ENCODE measurements around the gene ERICH6.

The ERICH6 gene

DNA sequence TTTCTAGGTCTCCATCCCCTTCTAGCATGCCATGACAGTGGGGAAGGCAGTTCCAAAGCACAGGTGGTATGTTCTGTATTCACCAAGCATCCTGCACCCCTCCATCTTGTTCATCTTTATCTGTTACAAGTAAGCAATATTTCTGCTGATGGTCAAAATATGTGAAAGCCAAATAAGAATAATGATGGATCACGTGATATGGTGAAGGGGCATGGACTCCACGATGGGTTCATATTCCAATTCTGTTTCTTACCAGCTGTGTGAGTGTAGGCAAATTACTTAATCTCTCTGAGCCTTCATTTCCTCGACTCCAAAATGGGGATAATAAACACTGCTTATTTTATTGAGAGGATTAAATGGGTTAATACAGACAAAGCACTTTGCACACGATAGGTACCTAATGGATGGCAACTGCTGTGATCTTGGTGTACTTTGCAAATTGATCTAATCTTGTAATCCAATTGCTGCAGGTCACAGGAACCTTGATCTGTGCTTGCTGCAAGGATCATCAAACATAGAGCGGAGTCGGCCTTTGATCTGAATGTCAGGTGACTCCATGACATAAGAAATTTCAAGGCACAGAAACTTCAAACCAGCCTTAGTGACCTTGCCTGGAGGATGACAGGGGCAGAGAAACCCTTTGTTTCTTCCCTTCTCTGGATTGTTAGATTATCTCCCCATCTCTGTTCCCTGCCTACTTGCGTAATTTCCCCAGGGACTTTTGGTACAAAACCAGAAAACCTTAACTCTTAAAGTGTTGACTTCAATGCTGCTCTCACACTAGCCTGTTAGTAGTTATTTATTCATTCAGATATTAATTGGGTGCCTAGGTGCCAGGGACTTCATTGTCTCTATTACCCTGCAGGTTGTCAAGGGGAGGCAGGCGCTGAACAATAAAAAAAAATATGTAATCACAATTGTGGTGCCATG is 33.4 kb upstream of the ERICH6 start:
- DNase-seq: no peak

GRCh38 chr3:150736316-150736719 is 32.6 kb upstream of the ERICH6 start:
- DNase-seq: no peak

DNA sequence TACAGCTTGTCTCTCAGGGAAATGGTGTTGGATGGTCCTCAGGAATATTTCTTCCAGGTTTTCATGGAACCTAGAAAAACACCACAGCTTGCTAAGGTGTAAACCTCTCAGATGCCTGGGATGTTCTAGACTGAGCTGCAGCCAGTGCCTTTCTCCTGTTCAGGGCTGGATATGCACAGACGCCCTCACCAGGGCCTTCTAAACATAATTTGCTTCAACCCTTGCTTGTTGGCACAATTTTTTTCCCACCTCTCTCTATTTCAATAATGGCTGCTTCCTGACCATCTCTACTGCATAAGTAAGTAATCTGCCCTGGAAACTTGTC is 31.0 kb upstream of the ERICH6 start:
- no peak for DNase-seq

DNA sequence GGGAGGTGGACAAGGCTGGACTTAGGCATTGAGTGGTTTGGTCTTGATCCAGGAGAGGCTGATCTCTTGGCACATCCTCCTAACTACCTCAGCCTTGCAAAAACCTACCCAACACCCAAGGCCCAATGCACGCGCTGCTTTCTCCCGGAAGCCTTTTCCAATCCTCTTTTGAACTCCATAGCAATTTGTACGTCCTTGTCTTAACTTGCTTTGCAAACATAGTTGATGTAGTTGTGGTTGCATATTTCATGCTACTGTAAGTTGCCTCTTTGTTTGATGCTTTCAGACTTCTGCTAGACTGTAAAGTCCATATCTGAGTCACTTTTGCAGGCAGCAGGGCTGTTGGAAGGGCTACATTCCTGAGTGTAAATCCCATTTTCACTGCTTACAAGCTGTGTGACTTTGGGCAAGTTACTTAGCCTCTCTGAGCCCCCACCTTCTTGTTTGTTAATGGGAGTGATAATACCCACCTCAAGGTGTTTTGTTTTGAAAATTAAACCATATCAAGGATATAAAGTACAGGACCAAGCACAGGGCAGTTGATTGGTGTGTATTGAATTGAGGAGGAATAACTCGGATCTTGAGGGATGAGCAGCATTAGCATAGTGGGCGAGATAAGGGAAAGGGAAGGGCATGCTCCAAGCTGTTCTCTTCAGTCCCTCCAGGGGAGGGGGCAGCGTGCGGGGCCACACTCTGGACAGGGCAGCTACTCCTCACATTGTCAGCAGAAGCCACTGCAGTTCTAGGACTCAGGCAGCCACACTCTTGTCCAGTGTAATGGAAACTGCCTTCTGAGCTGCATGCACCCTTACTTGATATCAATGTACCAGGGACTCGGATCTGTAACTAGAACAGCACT is 30.4 kb upstream of the ERICH6 start:
- DNase-seq: no peak

DNA sequence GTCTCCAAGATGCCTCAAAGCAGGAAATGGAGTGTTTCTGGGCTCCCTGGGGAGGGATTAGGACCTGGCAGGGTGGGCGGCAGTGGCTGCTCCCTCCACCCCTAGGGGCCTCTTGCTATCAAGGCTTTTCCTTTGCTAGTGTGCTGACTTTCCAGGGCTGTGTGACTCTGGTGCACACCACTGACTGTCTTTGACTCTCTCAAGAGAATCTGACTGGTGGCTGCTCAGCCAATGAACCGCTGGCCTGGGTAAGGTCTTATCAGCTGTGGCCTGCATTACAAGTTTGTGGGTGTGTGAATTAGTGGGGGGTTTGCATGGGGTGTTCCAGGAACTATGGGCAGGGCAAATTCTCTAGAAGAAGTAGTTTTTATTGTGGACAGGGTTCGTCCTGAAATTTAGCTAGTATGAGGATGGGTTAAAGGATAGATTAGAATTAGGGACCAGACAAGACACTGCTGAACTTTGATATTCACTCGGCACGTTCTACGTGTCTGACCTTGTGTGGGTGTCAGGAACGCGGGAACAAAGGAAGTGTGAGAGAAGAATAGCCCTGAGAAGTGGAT is 29.7 kb upstream of the ERICH6 start:
- no peak for DNase-seq

DNA sequence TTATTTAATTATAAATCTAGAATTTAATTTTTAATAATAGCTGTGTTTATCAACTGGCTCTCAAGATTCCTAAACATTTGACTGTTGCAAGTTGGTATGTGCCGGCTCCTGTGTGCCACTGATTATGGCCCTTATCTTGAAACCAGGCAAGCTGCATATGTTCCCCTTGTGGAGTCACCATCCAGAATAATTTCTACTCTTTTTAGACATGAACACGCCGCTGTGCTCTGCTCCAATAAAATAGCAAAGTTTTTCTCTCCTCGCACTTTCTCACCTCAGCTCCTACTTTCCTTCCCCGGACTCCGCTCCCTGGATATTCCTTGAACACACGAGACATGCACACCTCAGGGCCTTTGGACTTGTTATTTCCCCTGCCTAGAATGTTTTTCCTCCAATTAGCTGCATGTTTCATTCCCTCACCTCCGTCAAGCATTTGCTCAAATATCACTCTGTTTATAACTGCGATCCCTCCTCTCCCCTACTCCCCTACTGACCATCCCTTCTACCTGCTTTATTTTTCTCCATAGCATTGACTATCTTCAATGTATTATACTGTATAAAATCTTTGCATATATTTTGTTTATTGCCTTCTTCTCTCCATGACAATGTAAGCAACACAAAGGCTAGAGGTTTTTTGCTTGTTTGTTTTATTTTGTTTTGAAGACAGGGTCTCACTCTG is 26.1 kb upstream of the ERICH6 start:
- no peak for DNase-seq

DNA sequence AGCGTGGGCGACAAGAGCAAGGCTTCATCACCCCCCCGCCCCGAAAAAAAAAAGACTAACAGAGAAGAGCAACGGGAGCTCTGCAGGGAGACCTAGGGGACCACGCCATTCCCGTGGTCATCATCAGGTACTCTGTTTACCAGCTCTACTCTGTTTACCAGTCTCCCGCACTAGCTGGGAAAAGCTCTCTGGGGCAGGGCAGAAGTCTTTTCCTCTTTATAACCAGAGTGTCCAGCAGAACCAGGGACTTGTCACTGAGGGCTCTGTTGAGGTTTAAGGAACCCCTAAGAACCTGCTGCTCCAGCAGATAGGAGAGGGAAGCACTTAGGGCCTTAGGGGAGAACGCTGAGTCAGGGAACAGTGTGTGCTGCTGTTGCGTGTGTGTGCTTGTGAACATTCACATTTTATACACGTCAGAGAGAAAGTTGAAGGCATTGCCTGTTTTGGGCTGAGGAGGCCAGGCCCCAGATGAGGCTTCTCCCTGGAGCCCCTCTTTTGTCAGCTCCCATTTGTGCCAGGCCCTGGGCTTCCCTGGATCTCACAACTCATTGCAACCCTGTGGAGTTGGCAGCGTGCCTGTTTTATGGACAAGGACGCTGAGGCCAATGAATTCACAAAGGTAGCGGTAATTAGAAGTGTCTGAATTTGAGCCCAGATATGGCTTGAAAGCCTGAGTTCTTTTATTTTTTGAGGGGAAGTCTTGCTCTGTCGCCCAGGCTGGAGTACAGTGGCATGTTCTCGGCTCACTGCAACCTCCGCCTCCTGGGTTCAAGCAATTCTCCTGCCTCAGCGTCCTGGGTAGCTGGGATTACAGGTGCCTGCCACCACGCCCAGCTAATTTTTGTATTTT is 24.2 kb upstream of the ERICH6 start:
- DNase-seq: no peak

DNA sequence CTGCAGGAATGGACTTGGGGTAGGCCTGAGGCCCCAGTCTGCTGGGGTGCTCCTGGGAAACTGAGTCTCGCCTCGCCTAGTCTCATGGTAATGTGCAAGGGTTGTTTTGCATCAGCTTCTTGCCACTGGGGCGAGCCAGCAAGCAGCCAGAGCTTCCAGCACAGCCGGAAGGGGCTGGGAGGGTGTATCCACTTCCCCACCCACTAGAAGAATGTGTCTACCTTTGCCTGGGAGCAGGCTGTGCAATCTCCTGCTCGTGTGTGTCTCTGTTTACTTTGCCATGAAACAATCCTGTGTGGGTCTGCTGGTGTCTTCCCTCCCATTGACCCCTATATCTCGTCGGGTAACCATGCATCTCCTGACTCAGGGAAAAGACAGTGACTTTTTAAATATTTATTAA is 21.8 kb upstream of the ERICH6 start:
- DNase-seq: no peak

DNA sequence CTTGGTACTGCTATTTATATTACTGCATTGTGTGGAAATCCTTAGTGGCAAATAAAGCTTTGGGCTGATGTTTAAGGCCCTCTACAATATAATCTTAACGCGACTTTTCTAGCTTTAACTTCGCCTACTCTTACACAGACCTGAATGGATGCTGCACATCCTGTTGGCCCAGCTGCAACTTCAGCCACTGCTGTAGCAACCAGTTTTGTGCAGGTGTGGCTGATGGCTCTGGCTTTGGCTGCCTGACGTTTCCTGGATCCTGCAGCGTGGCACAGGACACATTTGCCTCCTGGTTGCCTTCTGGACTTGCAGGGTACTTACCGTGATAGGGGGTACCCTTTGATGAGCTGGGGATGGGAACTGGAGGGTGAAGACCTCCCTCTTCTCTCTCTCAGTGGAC is 20.2 kb upstream of the ERICH6 start:
- no peak for DNase-seq

- DNase-seq: no peak
These were observed 18.5 kb upstream of the ERICH6 start for GRCh38 chr3:150722267-150722666.

GRCh38 chr3:150721285-150722130 is 17.8 kb upstream of the ERICH6 start:
- DNase-seq: peak; percentile 68

DNA sequence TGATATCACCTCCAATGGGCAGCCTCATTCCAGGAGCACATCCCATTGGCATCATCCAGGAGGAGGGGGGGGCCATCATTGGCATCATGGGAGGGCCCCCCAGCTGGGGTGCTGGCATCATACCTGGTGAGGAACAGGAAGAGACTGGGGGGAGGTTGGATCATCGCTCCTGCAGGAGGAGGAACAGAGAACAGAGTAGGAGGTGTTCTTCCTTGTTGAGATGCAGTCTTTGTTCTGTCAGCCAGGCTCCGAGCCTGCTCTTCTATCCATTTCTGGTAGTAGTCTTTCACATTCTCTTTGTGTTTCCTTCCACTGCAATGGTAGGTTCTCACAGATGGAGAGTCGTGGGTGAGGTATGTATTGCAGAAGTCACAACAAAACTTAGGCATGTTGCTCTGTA is 16.7 kb upstream of the ERICH6 start:
- no peak for DNase-seq

- DNase-seq: no peak
These were observed 6.4 kb upstream of the ERICH6 start for GRCh38 chr3:150710097-150710496.

- DNase-seq: no peak
These were observed 393 bp downstream of the ERICH6 start for GRCh38 chr3:150703299-150703755.

GRCh38 chr3:150699068-150699639 is 4.6 kb downstream of the ERICH6 start:
- peak; percentile 29 for DNase-seq

DNA sequence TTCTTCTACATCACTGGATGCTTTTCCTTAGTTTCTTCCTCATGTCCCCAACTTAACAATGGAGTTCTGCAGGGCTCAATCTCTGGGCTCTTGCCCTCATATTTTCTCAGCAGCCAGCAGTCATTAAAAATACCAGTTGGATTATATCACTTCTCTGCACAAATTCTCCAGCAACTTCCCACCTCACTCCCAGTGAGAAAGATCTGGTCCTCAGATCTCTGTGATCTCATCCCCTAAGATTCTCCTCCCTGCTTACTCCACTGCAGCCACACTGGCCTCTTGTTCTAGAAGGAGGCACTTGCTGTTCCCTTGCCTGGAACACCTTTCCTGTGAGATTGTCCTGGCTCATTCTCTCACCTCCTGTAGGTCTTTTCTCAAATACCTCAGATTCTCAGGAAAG is 6.1 kb downstream of the ERICH6 start:
- peak; percentile 24 for DNase-seq

DNA sequence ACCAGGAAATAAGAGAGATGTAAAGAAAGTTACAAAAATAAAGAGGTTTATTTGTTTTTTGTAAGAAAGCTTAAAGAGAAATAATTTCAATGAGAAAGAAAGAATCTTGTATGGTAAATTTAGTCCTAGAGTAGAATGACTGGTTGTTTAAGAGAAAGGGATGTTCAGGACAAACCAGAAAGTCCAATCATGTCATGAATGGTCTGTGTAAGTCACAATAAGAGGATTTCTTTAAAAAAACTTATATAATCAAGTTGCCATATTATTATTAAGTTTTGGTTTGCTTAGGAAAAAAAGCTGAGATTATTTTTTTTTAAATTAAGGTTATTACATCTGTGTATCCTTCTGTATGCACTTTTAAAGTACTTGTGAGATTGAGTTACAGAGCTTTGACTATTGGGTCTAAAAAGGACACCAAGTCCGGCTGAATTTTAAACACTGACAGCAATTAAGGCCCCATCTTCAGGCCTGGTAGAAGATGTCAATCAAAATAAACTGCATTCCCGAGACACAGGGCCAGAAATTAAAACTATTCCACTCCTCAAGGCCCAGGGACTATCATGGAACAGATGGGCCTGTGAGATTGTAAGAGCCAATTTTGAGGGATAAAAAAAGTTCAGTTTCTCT is 12.2 kb downstream of the ERICH6 start:
- DNase-seq: no peak

- no peak for DNase-seq
These were observed 16.1 kb downstream of the ERICH6 start for GRCh38 chr3:150687613-150688012.

- no peak for DNase-seq
These were observed 20.9 kb downstream of the ERICH6 start for GRCh38 chr3:150682824-150683223.

DNA sequence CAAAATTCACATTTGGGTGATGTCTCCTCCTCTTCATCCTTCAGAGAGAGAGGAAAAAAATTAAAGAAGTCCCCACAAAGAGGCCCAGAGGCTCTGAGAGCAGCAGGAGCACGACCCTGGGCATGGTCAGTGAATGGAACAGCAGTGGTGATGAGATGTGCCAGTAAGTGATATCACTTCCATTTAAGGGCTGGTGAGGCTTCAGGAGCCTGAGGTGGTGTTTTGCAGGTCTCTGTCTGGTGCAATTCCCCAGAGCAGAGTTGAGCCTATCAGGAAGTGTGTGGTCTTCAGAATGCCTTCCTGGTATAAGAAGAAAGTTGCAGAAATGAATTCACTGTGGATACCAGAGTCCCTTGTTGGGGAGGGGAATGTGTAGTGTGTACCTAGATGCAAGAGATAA is 21.4 kb downstream of the ERICH6 start:
- DNase-seq: no peak

All from fibroblast of upper back skin (primary cell).